Naive thymus-derived CD8-positive, alpha-beta T cell (primary cell): Measurements from ENCODE around the gene SMIM33. TPM values are rescaled to one million over a fixed set of nuclear protein-coding genes. Genes with fewer than 3 reads are reported as not detected.
"Not testable (repeated sequence)": the region's sequence is repeated elsewhere in the genome, so short reads cannot be mapped to it uniquely, and the experiment has no call there.

ENCODE experiments used
- ATAC-seq, 2 donors: fragments of 150-1000 bp; cut with Tn5 transposase in 1 of 2; sonication (Bioruptor Pico), chemical (Tn5 transposase) in 1 of 2; 1 replicate in 1 of 2; 2 replicates in 1 of 2; pipeline ENCODE4 v1.10.0; 2021; ENCODE audit warnings: mild to moderate bottlenecking in 2 of 2, moderate library complexity in 2 of 2
- POLR2A ChIA-PET: fragments of 350-600 bp; sonication (Branson Sonifier 250); formaldehyde crosslinking; loops from one replicate; lab custom pipeline; 2021; ENCODE audit warnings: antibody characterized with exemption; lab: Charles Lee
- DNase-seq, 10 donors: peaks; one replicate each; pipeline versions ENCODE4 v3.0.0 to v3.0.0-alpha.2; 2020 to 2022
- H3K27ac Mint-ChIP-seq, 10 donors: one replicate each; pipeline ENCODE4 v1.8.0; 2020 to 2022; ENCODE audit warnings: mild to moderate bottlenecking in 10 of 10, mixed read lengths in 10 of 10, moderate library complexity in 4 of 10, inconsistent platforms in 1 of 10
- H3K27me3 Mint-ChIP-seq, 5 donors: one replicate each; pipeline ENCODE4 v1.8.0; 2021 to 2022; ENCODE audit warnings: mixed read lengths in 5 of 5
- H3K36me3 Mint-ChIP-seq, 3 donors: one replicate each; pipeline ENCODE4 v1.8.0; 2020 to 2022; ENCODE audit warnings: mixed read lengths in 3 of 3, mild to moderate bottlenecking in 2 of 3, inconsistent platforms in 1 of 3
- H3K4me1 Mint-ChIP-seq, 4 donors: one replicate each; pipeline ENCODE4 v1.8.0; 2021 to 2022; ENCODE audit warnings: mixed read lengths in 4 of 4
- H3K4me3 Mint-ChIP-seq, 10 donors: one replicate each; pipeline ENCODE4 v1.8.0; 2020 to 2022; ENCODE audit warnings: mild to moderate bottlenecking in 10 of 10, mixed read lengths in 10 of 10, moderate library complexity in 6 of 10, inconsistent platforms in 1 of 10
- H3K9me3 Mint-ChIP-seq, 9 donors: one replicate each; pipeline ENCODE4 v1.8.0; 2020 to 2022; ENCODE audit warnings: mixed read lengths in 9 of 9, mild to moderate bottlenecking in 3 of 9, inconsistent platforms in 1 of 9, moderate library complexity in 1 of 9
- polyA plus RNA-seq, 3 donors: library from polyadenylated mRNA; unstranded; fragments of 300-500 nt; fragmentation: Illumina TruSeq; gene quantifications; one replicate each; pipeline ENCODE4 v1.2.3, GENCODE V29; 2021
- total RNA-seq, 8 experiments: library from RNA in 2 of 8; stranded (reverse) in 2 of 8; gene quantifications; one replicate each; pipeline ENCODE4 v1.2.3 and lab custom pipeline; 2021 to 2026

The SMIM33 gene
- total RNA-seq (under 1 TPM in 1 of 2 experiments, not detected in 1; 0.13 TPM), polyA plus RNA-seq (under 1 TPM; 0.17 to 0.43 (median 0.30) TPM), total RNA-seq (lab: John Stamatoyannopoulos, UW) (0 to 1.5 (median 0.04) reads per million in 6 experiments)

DNA sequence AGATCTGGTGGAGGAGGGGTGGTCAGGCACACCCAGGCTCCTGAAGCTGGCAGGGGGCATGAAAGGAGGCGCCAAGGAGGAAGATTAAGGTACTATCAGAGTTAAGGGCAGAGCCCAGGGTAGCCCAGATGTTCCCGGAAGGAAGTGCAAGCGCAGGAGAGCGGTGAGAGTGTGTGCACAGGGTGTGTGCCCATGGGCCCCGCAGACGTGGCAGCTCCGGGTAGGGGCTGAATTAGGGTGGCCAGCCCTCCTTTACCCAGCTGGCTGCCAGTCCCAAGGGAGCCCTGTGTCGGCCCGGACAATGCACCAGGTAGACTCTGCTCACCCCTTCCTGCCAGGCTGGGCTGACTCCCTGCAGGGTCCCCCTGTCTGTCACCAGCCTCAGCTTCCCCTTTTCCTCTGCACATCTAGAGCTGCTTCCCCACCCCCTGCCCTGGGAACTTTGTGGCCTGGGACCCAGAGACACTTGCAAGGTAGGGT lies at the start of gene SMIM33:
TSS of gene SMIM33 (plus strand) at position 184 of the 480 bp plus-strand sequence. CDS start at position 302, 118 bp downstream.
- Mint-ChIP-seq H3K27ac (peak within 1 kb of the TSS; percentile 85 to 96 (median 90)), H3K9me3 (no peaks in the 10 kb centered on the region), H3K36me3 (peaks cover 0 to 11% (median 2%) of the 10 kb centered on the region in 3 donors), H3K27me3 (no peaks in the 10 kb centered on the region), H3K4me1 (peaks cover 34 to 75% (median 73%) of the 10 kb centered on the region in 4 donors), H3K4me3 (peak within 1 kb of the TSS; percentile 81 to 93 (median 84))
- POLR2A ChIA-PET = interaction anchor here (0.6 to 4.9 kb wide), 11 partner anchors 9 to 129 kb away, joined by 3 to 50 read pairs (median 4); partner anchors contain the start of genes DNAJC18, PAIP2 and STING1
- ATAC-seq = peak; percentile 72 to 79
- peak in 6 of 10 donors; percentile 25 to 64 (median 42) for DNase-seq

DNA sequence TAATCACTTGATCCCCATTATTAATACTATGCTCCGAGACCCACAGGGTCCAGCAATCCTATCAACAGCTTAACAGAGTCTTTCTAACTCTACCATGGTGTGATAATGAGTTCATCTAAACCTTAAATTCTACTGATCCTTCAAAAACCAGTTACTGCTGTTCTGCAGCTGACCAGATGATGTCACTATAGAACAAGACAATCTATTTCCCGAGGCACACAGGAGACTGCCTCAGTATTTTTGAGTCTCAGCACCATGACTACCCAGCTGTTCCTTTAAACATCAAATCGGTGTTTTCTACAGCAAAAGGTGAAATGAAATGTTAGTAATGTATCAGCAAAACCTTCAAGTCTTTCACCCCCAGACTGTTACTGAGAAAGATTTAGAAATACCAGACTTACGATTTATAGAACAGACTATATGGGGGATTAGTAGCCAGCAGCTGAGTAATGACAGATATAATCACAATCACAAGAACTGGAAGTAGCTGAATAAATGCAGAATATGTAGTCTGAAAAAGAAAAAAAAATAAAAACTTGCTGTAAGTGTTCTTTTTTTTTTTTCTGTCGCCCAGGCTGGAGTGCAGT lies 48.4 kb upstream of the SMIM33 start:
- H3K27ac Mint-ChIP-seq = peak overlapping the region in 5 of 10 donors; percentile 10 to 81 (median 70)
- H3K4me1 Mint-ChIP-seq = peaks cover 4 to 7% (median 5%) of the 10 kb centered on the region in 4 donors
- H3K9me3 Mint-ChIP-seq = no peaks in the 10 kb centered on the region
- no peaks in the 10 kb centered on the region for H3K27me3 Mint-ChIP-seq
- POLR2A ChIA-PET = interaction anchor here (0.8 to 4.0 kb wide), 9 partner anchors 17 to 138 kb away, joined by 3 to 50 read pairs (median 4); partner anchors contain the start of genes DNAJC18, SMIM33 and STING1
- peak; percentile 98 to 99 for ATAC-seq
- H3K36me3 Mint-ChIP-seq = peaks cover 4 to 63% (median 36%) of the 10 kb centered on the region in 3 donors
- peak in 9 of 10 donors; percentile 41 to 84 (median 67) for DNase-seq
- H3K4me3 Mint-ChIP-seq = no peak overlapping the region

DNA sequence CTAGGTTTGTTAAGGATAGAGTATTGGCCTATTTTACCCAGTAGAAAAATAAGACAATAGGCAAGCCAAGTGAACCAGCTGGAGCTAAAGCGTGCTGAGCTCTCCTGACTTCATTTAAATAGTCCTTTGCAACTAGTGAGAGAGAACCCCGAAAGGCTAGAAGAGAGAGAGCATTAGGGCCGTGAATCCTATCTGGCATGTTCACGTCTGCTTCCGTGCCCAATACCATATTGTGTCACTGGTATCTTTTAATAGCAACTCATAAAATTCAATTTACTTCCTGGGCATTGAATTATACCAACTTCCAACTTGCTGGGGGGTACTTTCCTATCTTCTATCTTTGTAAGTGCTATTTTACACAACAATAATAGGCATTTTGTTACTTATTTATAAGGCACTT lies 45.3 kb upstream of the SMIM33 start:
- Mint-ChIP-seq H3K9me3 (no peaks in the 10 kb centered on the region), H3K27ac (no peak overlapping the region), H3K4me1 (peaks cover 4 to 19% (median 15%) of the 10 kb centered on the region in 4 donors), H3K36me3 (peaks cover 4 to 50% (median 16%) of the 10 kb centered on the region in 3 donors), H3K4me3 (no peak overlapping the region), H3K27me3 (no peaks in the 10 kb centered on the region)
- DNase-seq (no peak), ATAC-seq (no peak)
- POLR2A ChIA-PET = interaction anchor here (0.6 kb wide), 1 partner anchor 26 kb away, joined by 3 read pairs; no protein-coding TSS in a partner anchor

DNA sequence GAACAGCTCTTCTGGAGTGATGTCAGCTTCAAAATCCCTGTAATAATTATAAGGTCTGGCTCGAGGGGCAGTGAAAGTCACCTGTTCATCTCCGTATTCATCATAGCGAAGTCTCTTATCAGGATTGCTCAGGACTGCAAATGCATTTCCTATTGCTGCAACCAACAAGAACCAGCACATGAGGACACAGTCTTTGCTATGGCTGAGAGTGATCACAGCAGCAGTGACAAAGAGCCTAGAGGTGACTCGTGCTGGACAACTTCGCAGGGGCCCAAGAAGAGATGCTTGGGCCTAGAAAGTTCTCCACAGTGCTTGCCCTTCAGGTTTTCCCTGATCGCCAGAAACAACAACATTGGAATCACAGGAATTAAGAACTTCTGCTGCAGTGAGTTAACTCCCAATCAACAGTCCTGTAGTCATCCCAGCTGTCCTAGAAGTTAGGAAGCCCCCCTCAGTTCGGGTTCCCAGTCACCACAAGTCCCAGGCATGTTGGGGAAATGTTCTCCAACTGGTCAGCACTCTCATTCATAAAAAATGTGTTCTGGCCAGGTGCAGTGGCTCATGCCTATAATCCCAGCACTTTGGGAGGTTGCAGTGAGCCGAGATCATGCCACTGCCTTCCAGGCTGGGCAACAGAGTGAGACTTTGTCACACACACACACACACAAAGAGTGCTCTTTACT lies 44.5 kb upstream of the SMIM33 start:
- H3K27me3 Mint-ChIP-seq = no peaks in the 10 kb centered on the region

DNA sequence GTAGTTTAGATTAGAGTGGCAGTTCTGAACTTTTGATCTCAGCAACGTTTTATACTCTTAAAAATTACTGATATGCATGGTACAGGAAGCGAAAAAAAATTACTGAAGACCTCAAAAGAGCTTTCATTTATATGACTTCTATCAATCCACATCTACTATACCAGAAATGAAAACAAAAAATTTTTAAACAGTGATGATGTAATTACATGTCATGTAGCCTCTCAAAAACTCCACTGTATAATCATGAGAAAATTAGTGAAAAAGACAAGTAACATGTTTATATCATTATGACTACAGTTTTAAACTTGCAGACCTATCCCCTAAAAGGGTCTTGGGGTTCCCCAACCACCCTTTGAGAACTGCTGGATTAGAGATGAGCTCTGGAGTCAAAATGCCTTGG lies 40.8 kb upstream of the SMIM33 start:
- DNase-seq (peak in 3 of 10 donors; percentile 31 to 58 (median 57)), ATAC-seq (peak; percentile 85 to 95)
- peaks cover 0 to 37% (median under 1%) of the 10 kb centered on the region in 3 donors for H3K36me3 Mint-ChIP-seq
- POLR2A ChIA-PET = interaction anchor here (0.7 to 1.6 kb wide), 5 partner anchors 9 to 135 kb away, joined by 3 to 8 read pairs (median 5); partner anchors contain the start of genes DNAJC18 and STING1
- peaks cover 2 to 15% (median 10%) of the 10 kb centered on the region in 4 donors for H3K4me1 Mint-ChIP-seq
- peak overlapping the region in 5 of 10 donors; percentile 25 to 56 (median 38) for H3K4me3 Mint-ChIP-seq
- no peaks in the 10 kb centered on the region for H3K9me3 Mint-ChIP-seq
- H3K27me3 Mint-ChIP-seq = no peaks in the 10 kb centered on the region
- peak overlapping the region in 9 of 10 donors; percentile 60 to 91 (median 87) for H3K27ac Mint-ChIP-seq

More for the DNA sequence above, 44.5 kb upstream of the SMIM33 start:
- no peaks in the 10 kb centered on the region for H3K9me3 Mint-ChIP-seq
- peaks cover 4 to 48% (median 16%) of the 10 kb centered on the region in 3 donors for H3K36me3 Mint-ChIP-seq
- H3K4me3 Mint-ChIP-seq = no peak overlapping the region
- DNase-seq (no peak), ATAC-seq (no peak)
- H3K4me1 Mint-ChIP-seq = peaks cover 6 to 22% (median 15%) of the 10 kb centered on the region in 4 donors
- H3K27ac Mint-ChIP-seq = no peak overlapping the region
- POLR2A ChIA-PET = no interaction called here

DNA sequence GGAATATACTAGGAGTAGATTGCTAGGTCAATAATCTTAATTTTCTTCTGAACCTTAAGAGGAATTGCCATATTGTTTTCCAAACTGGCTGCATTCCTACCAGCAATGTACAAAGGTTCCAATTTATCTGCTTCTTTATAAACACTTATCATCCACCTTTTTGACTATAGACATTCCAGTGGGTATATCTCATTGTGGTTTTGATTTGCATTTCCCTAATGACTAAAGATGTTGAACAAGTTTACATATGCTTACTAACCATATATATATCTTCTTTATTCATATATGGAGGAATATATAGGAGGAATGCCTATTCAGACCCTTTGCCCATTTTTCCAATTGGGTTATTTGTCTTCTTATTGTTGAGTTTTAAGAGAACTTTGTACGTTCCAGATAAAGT lies 39.1 kb upstream of the SMIM33 start:
- no peaks in the 10 kb centered on the region for H3K27me3 Mint-ChIP-seq
- H3K4me1 Mint-ChIP-seq = peaks cover 2 to 15% (median 10%) of the 10 kb centered on the region in 4 donors
- H3K4me3 Mint-ChIP-seq = no peak overlapping the region
- POLR2A ChIA-PET = no interaction called here
- no peaks in the 10 kb centered on the region for H3K9me3 Mint-ChIP-seq
- peaks cover 0 to 31% (median 0%) of the 10 kb centered on the region in 3 donors for H3K36me3 Mint-ChIP-seq
- no peak for DNase-seq
- peak overlapping the region in 2 of 10 donors; percentile 19 to 78 for H3K27ac Mint-ChIP-seq
- no peak for ATAC-seq

DNA sequence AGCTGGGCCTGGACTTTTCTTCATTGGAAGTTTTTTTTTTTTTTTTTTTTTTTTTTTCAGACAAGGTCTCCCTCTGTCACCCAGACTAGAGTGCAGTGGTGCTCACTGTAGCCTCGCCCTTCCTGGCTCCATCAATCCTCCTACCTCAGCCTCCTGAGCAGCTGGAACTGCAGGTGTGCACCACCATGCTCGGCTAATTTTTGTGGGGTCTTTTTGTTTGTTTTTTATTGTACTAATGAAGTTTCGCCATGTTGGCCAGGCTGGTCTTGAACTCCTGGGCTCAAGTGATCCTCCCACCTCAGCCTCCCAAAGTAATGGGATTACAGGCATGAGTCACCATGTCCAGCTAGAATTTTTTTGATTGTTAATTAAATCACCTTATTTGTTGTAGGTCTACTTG lies 35.1 kb upstream of the SMIM33 start:
- no peak for ATAC-seq
- POLR2A ChIA-PET = interaction anchor here (0.6 to 0.7 kb wide), 2 partner anchors 35 to 323 kb away, joined by 3 read pairs; no protein-coding TSS in a partner anchor
- Mint-ChIP-seq H3K4me3 (no peak overlapping the region), H3K27me3 (no peaks in the 10 kb centered on the region), H3K27ac (no peak overlapping the region), H3K9me3 (no peaks in the 10 kb centered on the region), H3K4me1 (peaks cover 14 to 24% (median 20%) of the 10 kb centered on the region in 4 donors), H3K36me3 (peaks cover 0 to 21% (median 0%) of the 10 kb centered on the region in 3 donors)
- DNase-seq = no peak

DNA sequence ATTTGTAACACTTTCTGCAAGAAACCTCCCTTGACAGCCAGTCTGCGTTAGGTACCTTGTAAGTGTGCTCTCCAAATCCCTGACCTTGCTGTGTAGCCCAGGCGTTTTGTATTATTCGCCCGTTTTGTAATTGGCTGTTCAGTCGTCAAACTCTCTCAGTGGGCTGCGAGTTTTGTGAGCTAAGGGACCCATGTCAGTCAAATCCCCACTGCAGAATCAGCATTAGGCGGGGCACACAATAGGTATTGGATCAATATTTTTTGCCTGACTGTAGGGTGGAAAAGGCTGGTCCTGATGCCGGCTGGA lies 32.1 kb upstream of the SMIM33 start:
- Mint-ChIP-seq H3K9me3 (no peaks in the 10 kb centered on the region), H3K36me3 (peaks cover 0 to 15% (median 0%) of the 10 kb centered on the region in 3 donors), H3K27ac (peak overlapping the region; percentile 82 to 100 (median 99)), H3K4me1 (peaks cover 17 to 33% (median 28%) of the 10 kb centered on the region in 4 donors), H3K4me3 (peak overlapping the region; percentile 93 to 100 (median 98)), H3K27me3 (peaks cover 0 to 2% (median 0%) of the 10 kb centered on the region in 5 donors)
- DNase-seq (no peak), ATAC-seq (peak in 1 of 2 donors; percentile 1)
- POLR2A ChIA-PET = interaction anchor here (0.8 to 3.8 kb wide), 16 partner anchors 9 to 129 kb away, joined by 3 to 30 read pairs (median 4); partner anchors contain the start of genes ECSCR, PAIP2, SMIM33 and SPATA24

DNA sequence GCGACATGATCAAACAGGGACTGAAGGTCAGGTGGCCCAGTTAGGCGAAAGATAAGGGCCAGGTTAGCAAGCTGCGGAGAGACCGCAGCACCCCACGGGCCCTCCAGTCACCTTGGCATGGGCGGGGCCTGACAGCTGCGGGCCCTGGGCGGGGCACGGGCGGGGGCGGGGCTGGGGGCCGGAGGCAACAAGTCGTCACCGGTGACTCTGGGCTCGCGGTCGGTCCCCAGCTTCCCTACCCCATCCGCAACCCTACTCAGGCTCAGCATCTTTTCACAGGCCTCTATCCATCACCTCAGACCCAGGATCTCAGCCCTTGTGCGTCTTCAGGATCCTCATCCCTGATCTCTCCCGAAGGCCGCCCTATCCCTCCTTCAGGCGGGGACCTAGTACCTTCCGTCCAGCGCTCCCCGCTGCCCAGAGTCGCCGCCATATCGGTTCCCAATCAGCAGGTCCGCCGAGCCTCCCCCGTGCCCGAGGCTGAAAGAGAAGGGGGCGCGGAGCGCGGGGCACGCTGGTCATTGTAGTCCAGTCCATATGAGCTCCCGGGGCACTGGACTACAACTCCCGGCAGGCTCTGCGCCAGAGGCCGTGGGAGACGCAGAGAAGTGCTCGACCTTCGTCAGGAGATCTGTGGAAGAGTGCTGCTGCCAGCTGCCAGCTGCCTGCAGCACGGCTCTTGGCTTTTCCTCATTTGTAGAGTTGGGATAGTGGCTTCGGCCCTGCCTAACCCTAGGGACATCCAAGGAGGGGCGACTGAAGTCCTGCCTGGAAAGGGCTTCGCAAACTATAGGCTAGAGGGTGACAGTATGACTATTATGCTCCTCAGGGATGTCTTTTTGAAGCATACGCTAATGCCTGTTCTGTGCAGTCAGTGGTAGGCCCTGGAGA lies 31.5 kb upstream of the SMIM33 start, which contains the start of gene DNAJC18:
TSS of gene DNAJC18 (minus strand) at position 513 of the 891 bp plus-strand sequence. CDS start at position 433, 80 bp downstream.
- ATAC-seq (peak; percentile 93), DNase-seq (peak; percentile 81 to 93 (median 86))
- H3K27ac Mint-ChIP-seq = peak within 1 kb of the TSS; percentile 97 to 100 (median 99)
- peaks cover 0 to 2% (median 0%) of the 10 kb centered on the region in 5 donors for H3K27me3 Mint-ChIP-seq
- H3K9me3 Mint-ChIP-seq = no peaks in the 10 kb centered on the region
- H3K4me1 Mint-ChIP-seq = peaks cover 21 to 38% (median 34%) of the 10 kb centered on the region in 4 donors
- H3K4me3 Mint-ChIP-seq = peak within 1 kb of the TSS; percentile 93 to 100 (median 98)
- POLR2A ChIA-PET = interaction anchor here (0.6 to 3.8 kb wide), 19 partner anchors 8 to 128 kb away, joined by 3 to 30 read pairs (median 4); partner anchors contain the start of genes ECSCR, PAIP2, SMIM33 and SPATA24
- H3K36me3 Mint-ChIP-seq = peaks cover 0 to 13% (median 0%) of the 10 kb centered on the region in 3 donors

DNA sequence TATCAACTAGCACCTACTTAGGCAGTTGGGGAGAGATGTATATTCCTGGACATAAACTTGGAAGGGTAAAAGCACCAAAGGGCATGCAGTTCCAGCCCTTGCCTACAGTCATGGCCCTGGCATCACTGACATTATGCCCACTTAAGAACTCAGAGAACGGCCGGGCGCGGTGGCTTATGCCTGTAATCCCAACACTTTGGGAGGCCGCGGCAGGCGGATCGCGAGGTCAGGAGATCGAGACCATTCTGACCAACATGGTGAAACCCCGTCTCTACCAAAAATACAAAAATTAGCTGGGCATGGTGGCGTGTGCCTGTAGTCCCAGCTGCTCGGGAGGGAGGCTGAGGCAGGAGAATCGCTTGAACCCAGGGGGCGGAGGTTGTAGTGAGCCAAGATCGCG lies 30.4 kb upstream of the SMIM33 start:
- DNase-seq, H3K36me3 Mint-ChIP-seq, H3K9me3 Mint-ChIP-seq, H3K27me3 Mint-ChIP-seq, ATAC-seq: not testable (repeated sequence)
- Mint-ChIP-seq H3K4me1 (peaks cover 21 to 40% (median 36%) of the 10 kb centered on the region in 4 donors), H3K27ac (peak overlapping the region in 4 of 10 donors; percentile 40 to 99 (median 91)), H3K4me3 (peak overlapping the region in 3 of 10 donors; percentile 93 to 100 (median 99))
- POLR2A ChIA-PET = interaction anchor here (1.4 to 3.8 kb wide), 3 partner anchors 18 to 71 kb away, joined by 11 to 30 read pairs (median 22); partner anchors contain the start of gene STING1
